ENCODE results near the gene TRPM2. TPM values are rescaled to one million over a fixed set of nuclear protein-coding genes. Genes with fewer than 3 reads are reported as not detected.
"Not testable (repeated sequence)": the region's sequence is repeated elsewhere in the genome, so short reads cannot be mapped to it uniquely, and the experiment has no call there.

The TRPM2 gene
- total RNA-seq, 1 donor from 2014 or later, result 1.6 TPM

DNA sequence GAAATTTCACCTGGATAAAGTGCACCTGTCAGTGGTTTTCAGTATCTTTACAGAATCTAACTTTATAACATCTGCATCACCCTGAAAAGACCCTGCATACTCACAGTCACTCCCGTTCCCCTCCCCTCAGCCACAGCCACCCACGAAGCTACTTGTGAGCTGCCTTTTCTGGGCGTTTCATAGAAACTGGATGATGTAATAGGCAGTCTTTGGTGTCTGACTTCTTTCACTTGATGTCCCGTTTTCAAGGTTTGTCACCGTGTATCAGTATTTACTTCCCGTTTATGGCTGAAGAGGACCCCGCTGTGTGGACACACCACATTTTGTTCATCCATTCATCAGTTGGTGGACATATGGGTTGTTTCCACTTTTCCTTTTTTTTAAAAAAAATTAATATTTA is 54.1 kb downstream of the TRPM2 start:
- H3K9ac ChIP-seq (ENCODE audit: low read depth in 1 of 3, low read length in 3 of 3), result no peak overlapping the region
- H3K4me3 ChIP-seq (ENCODE audit: low read length in 3 of 3), result no peak overlapping the region
- H3K4me1 ChIP-seq (ENCODE audit: control insufficient read depth in 3 of 3, insufficient read depth in 3 of 3, low read length in 3 of 3), result no peaks in the 10 kb centered on the region
- no peaks in the 10 kb centered on the region for H3K9me3 ChIP-seq (ENCODE audit: control insufficient read depth in 3 of 3, low read length in 3 of 3)
- H3K27ac ChIP-seq (ENCODE audit: low read depth, low read length), result no peak overlapping the region
- H3K27me3 ChIP-seq (ENCODE audit: control insufficient read depth in 3 of 3, insufficient read depth in 3 of 3, low read length in 3 of 3), result peaks cover 0 to 3% (median 2%) of the 10 kb centered on the region in 3 donors
- no peaks in the 10 kb centered on the region for H3K36me3 ChIP-seq (ENCODE audit: control insufficient read depth in 3 of 3, insufficient read depth in 3 of 3, low read length in 3 of 3)

- Histone ChIP-seq H3K4me1 (ENCODE audit: control insufficient read depth in 3 of 3, insufficient read depth in 3 of 3, low read length in 3 of 3) (no peaks in the 10 kb centered on the region), H3K9me3 (ENCODE audit: control insufficient read depth in 3 of 3, low read length in 3 of 3) (no peaks in the 10 kb centered on the region), H3K36me3 (ENCODE audit: control insufficient read depth in 3 of 3, insufficient read depth in 3 of 3, low read length in 3 of 3) (no peaks in the 10 kb centered on the region), H3K4me3 (ENCODE audit: low read length in 3 of 3) (no peak overlapping the region), H3K27me3 (ENCODE audit: control insufficient read depth in 3 of 3, insufficient read depth in 3 of 3, low read length in 3 of 3) (peaks cover 0 to 3% (median 2%) of the 10 kb centered on the region in 3 donors), H3K27ac (ENCODE audit: low read depth, low read length) (no peak overlapping the region), H3K9ac (ENCODE audit: low read depth in 1 of 3, low read length in 3 of 3) (no peak overlapping the region)
Measured at GRCh38 chr21:44408226-44408625, 54.8 kb downstream of the TRPM2 start.

- Histone ChIP-seq H3K27me3 (ENCODE audit: control insufficient read depth in 3 of 3, insufficient read depth in 3 of 3, low read length in 3 of 3) (peaks cover 4 to 28% (median 24%) of the 10 kb centered on the region in 3 donors), H3K36me3 (ENCODE audit: control insufficient read depth in 3 of 3, insufficient read depth in 3 of 3, low read length in 3 of 3) (no peaks in the 10 kb centered on the region)
Measured at GRCh38 chr21:44413566-44414290, 60.3 kb downstream of the TRPM2 start.

DNA sequence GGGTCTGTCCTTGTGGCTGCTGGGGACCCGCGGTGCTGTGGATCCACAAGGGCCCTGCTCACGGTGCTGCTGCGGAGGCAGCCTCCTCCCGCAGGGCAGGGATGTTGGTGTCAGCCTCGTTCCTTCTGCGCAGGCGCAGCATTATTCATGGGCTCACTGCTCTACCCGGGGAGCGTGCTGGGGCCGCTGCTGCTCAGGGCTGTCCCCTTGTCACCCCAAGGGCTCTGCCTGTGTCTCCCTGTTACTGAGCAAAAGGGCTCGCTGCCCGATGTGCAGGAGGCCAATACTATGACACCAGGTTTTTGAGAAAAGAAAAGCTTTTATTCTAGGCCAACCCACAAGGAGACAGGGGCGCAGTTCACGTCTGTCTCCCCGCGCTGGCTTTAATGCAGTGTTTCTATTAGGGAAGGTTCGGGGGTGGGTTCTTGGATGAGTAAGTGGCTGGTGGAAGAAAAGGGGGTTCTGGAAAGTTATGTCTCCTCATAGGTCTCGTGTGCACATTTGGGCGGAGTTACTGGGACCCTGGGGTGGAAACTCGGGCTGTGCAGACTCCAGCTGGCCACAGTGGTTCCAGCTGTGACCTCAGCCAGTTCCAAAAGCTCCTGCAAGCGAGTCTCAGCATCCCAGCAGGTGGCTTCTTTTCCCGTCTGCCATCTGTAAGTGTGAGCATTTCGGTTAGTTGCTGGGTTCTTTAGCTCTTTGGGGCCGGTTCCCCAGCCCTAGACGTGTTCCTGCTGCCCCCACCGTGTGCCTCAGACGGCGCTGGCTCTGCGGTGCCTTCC is 61.1 kb downstream of the TRPM2 start:
- Histone ChIP-seq H3K9me3 (ENCODE audit: control insufficient read depth in 3 of 3, low read length in 3 of 3) (no peaks in the 10 kb centered on the region), H3K4me3 (ENCODE audit: low read length in 3 of 3) (no peak overlapping the region), H3K27ac (ENCODE audit: low read depth, low read length) (no peak overlapping the region), H3K9ac (ENCODE audit: low read depth in 1 of 3, low read length in 3 of 3) (no peak overlapping the region), H3K36me3 (ENCODE audit: control insufficient read depth in 3 of 3, insufficient read depth in 3 of 3, low read length in 3 of 3) (no peaks in the 10 kb centered on the region), H3K27me3 (ENCODE audit: control insufficient read depth in 3 of 3, insufficient read depth in 3 of 3, low read length in 3 of 3) (peaks cover 4 to 33% (median 26%) of the 10 kb centered on the region in 3 donors), H3K4me1 (ENCODE audit: control insufficient read depth in 3 of 3, insufficient read depth in 3 of 3, low read length in 3 of 3) (no peaks in the 10 kb centered on the region)

More at GRCh38 chr21:44413566-44414290, 60.3 kb downstream of the TRPM2 start:
- H3K4me3 ChIP-seq (ENCODE audit: low read length in 3 of 3), result no peak overlapping the region
- H3K27ac ChIP-seq (ENCODE audit: low read depth, low read length), result no peak overlapping the region
- no peaks in the 10 kb centered on the region for H3K4me1 ChIP-seq (ENCODE audit: control insufficient read depth in 3 of 3, insufficient read depth in 3 of 3, low read length in 3 of 3)
- H3K9me3 ChIP-seq (ENCODE audit: control insufficient read depth in 3 of 3, low read length in 3 of 3), result no peaks in the 10 kb centered on the region
- no peak overlapping the region for H3K9ac ChIP-seq (ENCODE audit: low read depth in 1 of 3, low read length in 3 of 3)

DNA sequence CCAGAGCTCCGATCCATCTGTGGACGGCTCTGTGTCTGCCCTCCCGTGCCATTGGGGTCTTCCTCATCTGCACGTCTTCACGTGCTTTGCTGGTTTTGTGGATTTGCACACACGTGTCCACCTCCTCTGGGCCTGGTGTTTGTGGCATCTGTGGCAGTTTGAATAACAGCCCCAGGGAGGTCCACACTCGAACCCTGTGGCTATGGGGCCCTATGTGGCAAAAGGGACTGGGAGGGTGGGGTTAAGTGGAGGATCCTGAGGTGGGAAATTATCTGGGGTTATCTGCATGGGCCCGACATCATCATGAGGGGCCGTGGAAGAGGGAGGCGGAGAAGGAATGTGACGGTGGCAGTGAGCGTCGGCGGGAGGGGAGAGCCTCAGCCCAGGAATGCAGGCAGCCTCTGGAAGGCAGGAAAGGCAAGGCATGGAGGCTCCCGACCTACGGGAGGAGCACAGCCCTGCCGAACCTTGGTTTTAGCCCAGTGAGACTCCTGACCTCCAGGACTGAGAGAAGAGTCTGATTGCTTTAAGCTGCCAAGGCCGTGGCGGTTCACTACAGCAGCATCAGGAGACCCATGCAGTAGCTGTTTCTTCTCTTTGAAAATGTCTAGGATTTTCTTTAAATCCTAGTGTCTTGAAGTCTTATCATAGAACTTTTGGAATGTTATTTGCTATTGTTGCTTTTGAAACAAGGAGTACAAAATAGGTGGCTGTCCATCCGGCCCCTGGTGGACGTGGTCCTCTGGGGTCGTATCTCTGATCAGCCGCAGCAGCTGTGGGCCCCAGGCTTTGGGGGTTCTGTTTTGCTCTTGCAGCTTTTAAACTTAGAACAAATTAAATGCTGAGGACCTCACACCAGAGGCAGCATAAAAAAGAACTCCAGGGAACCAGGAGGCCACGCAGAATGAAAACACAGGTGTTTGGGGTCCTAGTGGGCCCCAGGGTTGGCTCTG is 61.9 kb downstream of the TRPM2 start:
- H3K9ac ChIP-seq (ENCODE audit: low read depth in 1 of 3, low read length in 3 of 3), result no peak overlapping the region
- H3K9me3 ChIP-seq (ENCODE audit: control insufficient read depth in 3 of 3, low read length in 3 of 3), result peaks cover 0 to 2% (median 0%) of the 10 kb centered on the region in 3 donors
- no peak overlapping the region for H3K4me3 ChIP-seq (ENCODE audit: low read length in 3 of 3)
- H3K27ac ChIP-seq (ENCODE audit: low read depth, low read length), result no peak overlapping the region
- no peaks in the 10 kb centered on the region for H3K36me3 ChIP-seq (ENCODE audit: control insufficient read depth in 3 of 3, insufficient read depth in 3 of 3, low read length in 3 of 3)
- H3K4me1 ChIP-seq (ENCODE audit: control insufficient read depth in 3 of 3, insufficient read depth in 3 of 3, low read length in 3 of 3), result no peaks in the 10 kb centered on the region
- peaks cover 4 to 33% (median 26%) of the 10 kb centered on the region in 3 donors for H3K27me3 ChIP-seq (ENCODE audit: control insufficient read depth in 3 of 3, insufficient read depth in 3 of 3, low read length in 3 of 3)

- peaks cover 4 to 33% (median 26%) of the 10 kb centered on the region in 3 donors for H3K27me3 ChIP-seq (ENCODE audit: control insufficient read depth in 3 of 3, insufficient read depth in 3 of 3, low read length in 3 of 3)
Measured at GRCh38 chr21:44416193-44416592, 62.8 kb downstream of the TRPM2 start.

DNA sequence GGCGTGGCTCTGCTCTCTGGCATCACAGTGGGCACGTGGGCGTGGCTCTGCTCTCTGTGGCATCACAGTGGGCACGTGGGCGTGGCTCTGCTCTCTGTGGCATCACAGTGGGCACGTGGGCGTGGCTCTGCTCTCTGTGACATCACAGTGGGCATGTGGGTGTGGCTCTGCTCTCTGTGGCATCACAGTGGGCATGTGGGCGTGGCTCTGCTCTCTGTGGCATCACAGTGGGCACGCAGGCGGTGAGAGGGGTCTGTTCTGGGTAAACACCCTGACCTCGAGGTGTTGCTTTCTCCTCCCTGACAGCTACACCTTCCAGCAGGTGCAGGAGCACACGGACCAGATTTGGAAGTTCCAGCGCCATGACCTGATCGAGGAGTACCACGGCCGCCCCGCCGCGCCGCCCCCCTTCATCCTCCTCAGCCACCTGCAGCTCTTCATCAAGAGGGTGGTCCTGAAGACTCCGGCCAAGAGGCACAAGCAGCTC is 64.2 kb downstream of the TRPM2 start:
- H3K36me3 ChIP-seq (ENCODE audit: control insufficient read depth in 3 of 3, insufficient read depth in 3 of 3, low read length in 3 of 3), result not testable (repeated sequence)

More at GRCh38 chr21:44416193-44416592, 62.8 kb downstream of the TRPM2 start:
- Histone ChIP-seq H3K36me3 (ENCODE audit: control insufficient read depth in 3 of 3, insufficient read depth in 3 of 3, low read length in 3 of 3) (no peaks in the 10 kb centered on the region), H3K27ac (ENCODE audit: low read depth, low read length) (no peak overlapping the region), H3K4me1 (ENCODE audit: control insufficient read depth in 3 of 3, insufficient read depth in 3 of 3, low read length in 3 of 3) (no peaks in the 10 kb centered on the region), H3K9ac (ENCODE audit: low read depth in 1 of 3, low read length in 3 of 3) (no peak overlapping the region), H3K9me3 (ENCODE audit: control insufficient read depth in 3 of 3, low read length in 3 of 3) (peaks cover 0 to 2% (median 0%) of the 10 kb centered on the region in 3 donors), H3K4me3 (ENCODE audit: low read length in 3 of 3) (no peak overlapping the region)

DNA sequence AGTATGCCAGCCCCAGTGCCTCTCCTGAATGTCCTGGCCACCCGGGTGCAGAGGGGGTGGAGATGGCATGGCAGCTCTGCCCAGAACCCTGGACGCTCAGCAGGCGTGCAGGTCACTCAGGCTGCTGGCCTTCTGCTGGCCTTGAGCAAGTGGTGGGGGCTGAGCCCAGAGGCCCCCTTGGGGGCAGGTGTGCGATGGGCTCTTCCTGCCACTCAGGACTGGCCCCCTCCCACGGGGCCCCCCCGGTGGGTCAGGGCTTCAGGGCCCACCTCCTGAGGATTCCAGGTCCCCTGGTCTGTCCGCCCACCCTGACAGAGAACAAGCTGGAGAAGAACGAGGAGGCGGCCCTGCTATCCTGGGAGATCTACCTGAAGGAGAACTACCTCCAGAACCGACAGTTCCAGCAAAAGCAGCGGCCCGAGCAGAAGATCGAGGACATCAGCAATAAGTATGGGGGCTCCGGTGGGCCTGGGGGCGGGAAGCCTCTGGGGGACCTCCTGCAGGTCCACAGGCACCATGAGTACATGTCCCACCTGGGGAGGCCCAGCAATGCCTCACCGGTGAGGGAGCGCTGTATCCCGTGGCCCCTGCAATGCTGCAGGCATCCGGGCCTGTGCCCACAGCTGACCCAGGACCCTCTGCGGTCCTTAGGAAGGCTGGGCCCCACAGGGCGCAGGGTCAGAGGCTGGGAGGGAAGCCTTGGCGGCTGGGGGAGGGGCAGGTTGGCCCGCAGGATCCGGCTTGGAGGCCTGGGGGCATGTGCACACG is 64.9 kb downstream of the TRPM2 start:
- H3K9me3 ChIP-seq (ENCODE audit: control insufficient read depth in 3 of 3, low read length in 3 of 3), result peaks cover 0 to 2% (median 0%) of the 10 kb centered on the region in 3 donors
- H3K27ac ChIP-seq (ENCODE audit: low read depth, low read length), result no peak overlapping the region
- no peaks in the 10 kb centered on the region for H3K4me1 ChIP-seq (ENCODE audit: control insufficient read depth in 3 of 3, insufficient read depth in 3 of 3, low read length in 3 of 3)
- no peaks in the 10 kb centered on the region for H3K36me3 ChIP-seq (ENCODE audit: control insufficient read depth in 3 of 3, insufficient read depth in 3 of 3, low read length in 3 of 3)
- peaks cover 4 to 38% (median 26%) of the 10 kb centered on the region in 3 donors for H3K27me3 ChIP-seq (ENCODE audit: control insufficient read depth in 3 of 3, insufficient read depth in 3 of 3, low read length in 3 of 3)
- no peak overlapping the region for H3K9ac ChIP-seq (ENCODE audit: low read depth in 1 of 3, low read length in 3 of 3)
- H3K4me3 ChIP-seq (ENCODE audit: low read length in 3 of 3), result no peak overlapping the region

More for the DNA sequence above, 64.2 kb downstream of the TRPM2 start:
- H3K27me3 ChIP-seq (ENCODE audit: control insufficient read depth in 3 of 3, insufficient read depth in 3 of 3, low read length in 3 of 3), result peaks cover 4 to 38% (median 26%) of the 10 kb centered on the region in 3 donors
- not testable (repeated sequence) for H3K9me3 ChIP-seq (ENCODE audit: control insufficient read depth in 3 of 3, low read length in 3 of 3); H3K9ac ChIP-seq (ENCODE audit: low read depth in 1 of 3, low read length in 3 of 3); H3K27ac ChIP-seq (ENCODE audit: low read depth, low read length); H3K4me1 ChIP-seq (ENCODE audit: control insufficient read depth in 3 of 3, insufficient read depth in 3 of 3, low read length in 3 of 3); H3K4me3 ChIP-seq (ENCODE audit: low read length in 3 of 3)

DNA sequence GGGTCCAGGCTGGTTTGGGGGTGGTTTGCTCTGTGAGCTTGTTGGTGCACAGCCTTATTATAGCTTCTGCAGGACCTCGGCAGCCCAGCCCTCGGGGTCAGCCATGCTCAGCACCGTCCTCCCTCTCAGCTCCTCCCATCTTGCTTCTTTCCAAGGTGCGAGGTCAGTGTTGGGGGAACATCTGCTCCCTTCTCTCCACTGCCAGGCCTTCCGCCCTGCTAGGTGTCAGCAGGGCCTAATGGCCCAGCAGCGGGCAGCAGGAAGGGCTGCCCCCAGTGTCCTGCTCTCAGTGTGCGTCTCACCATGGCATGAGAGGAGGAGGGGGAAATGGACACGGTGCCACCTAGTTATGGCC is 65.4 kb downstream of the TRPM2 start:
- Histone ChIP-seq H3K4me1 (ENCODE audit: control insufficient read depth in 3 of 3, insufficient read depth in 3 of 3, low read length in 3 of 3) (no peaks in the 10 kb centered on the region), H3K27ac (ENCODE audit: low read depth, low read length) (no peak overlapping the region), H3K9me3 (ENCODE audit: control insufficient read depth in 3 of 3, low read length in 3 of 3) (peaks cover 0 to 2% (median 0%) of the 10 kb centered on the region in 3 donors), H3K9ac (ENCODE audit: low read depth in 1 of 3, low read length in 3 of 3) (no peak overlapping the region), H3K27me3 (ENCODE audit: control insufficient read depth in 3 of 3, insufficient read depth in 3 of 3, low read length in 3 of 3) (peaks cover 4 to 35% (median 24%) of the 10 kb centered on the region in 3 donors), H3K36me3 (ENCODE audit: control insufficient read depth in 3 of 3, insufficient read depth in 3 of 3, low read length in 3 of 3) (no peaks in the 10 kb centered on the region), H3K4me3 (ENCODE audit: low read length in 3 of 3) (no peak overlapping the region)

All from skeletal muscle tissue (tissue), 4 donors.